BJ (cell line): ENCODE results near the gene NLRC3. TPM values are rescaled to one million over a fixed set of nuclear protein-coding genes. Genes with fewer than 3 reads are reported as not detected.

Experiments used
- CTCF ChIA-PET: fragments of 350-600 bp; formaldehyde crosslinking; extraction: SDS; loops from one replicate; lab custom pipeline; 2021; ENCODE audit warnings: antibody characterized with exemption, inconsistent platforms; lab: Yijun Ruan, JAX
- POLR2A ChIA-PET: fragments of 300-600 bp; sonication (Branson Sonifier 250); formaldehyde crosslinking; extraction: SDS; loops from one replicate; lab custom pipeline; 2021; ENCODE audit warnings: antibody characterized with exemption; lab: Charles Lee
- DNase-seq: peaks from one replicate; pipeline ENCODE4 v3.0.0-alpha.2; 2011; ENCODE audit warnings: low read depth
- H3K27me3 ChIP-seq: 2 replicates; pipeline ENCODE4 v1.6.0; 2011; ENCODE audit warnings: low read length; ENCODE audit not compliant: control insufficient read depth, insufficient read depth
- H3K36me3 ChIP-seq: 2 replicates; pipeline ENCODE4 v1.5.1; 2011; ENCODE audit warnings: low read length; ENCODE audit not compliant: control insufficient read depth, insufficient read depth
- H3K4me3 ChIP-seq: 2 replicates; pipeline ENCODE4 v1.5.1; 2011; ENCODE audit warnings: low read depth, mild to moderate bottlenecking, control low read depth, low read length
- CTCF ChIP-seq: IDR thresholded peaks from 2 replicates; pipeline ENCODE4 v1.5.1; 2011; ENCODE audit warnings: low read depth, mild to moderate bottlenecking, control low read depth, inconsistent platforms, low read length, moderate library complexity; ENCODE audit not compliant: insufficient read depth
- polyA plus RNA-seq: library from polyadenylated mRNA; depleted of rRNA; stranded (reverse); fragments of >200 nt; gene quantifications from 2 replicates; pipeline ENCODE4 v1.2.3, GENCODE V29; 2011

Gene NLRC3
- polyA plus RNA-seq, 1 experiment: not detected

GRCh38 chr16:3589991-3590701, 12.9 kb upstream of the NLRC3 start:
- POLR2A ChIA-PET: no interaction called here
- CTCF ChIA-PET: no interaction called here
- no peak for TF ChIP-seq CTCF
- Histone ChIP-seq H3K4me3 (no peak overlapping the region), H3K36me3 (0 out of 2 replicates have a peak, but pooled peaks cover 1% of the 10 kb centered on the region), H3K27me3 (no peaks in the 10 kb centered on the region)
- DNase-seq: no peak

GRCh38 chr16:3589441-3589921, 12.3 kb upstream of the NLRC3 start:
- no peak for DNase-seq
- CTCF ChIA-PET: no interaction called here
- TF ChIP-seq CTCF: no peak
- POLR2A ChIA-PET: no interaction called here
- Histone ChIP-seq H3K36me3 (0 out of 2 replicates have a peak, but pooled peaks cover 1% of the 10 kb centered on the region), H3K4me3 (no peak overlapping the region), H3K27me3 (no peaks in the 10 kb centered on the region)

- ChIA-PET CTCF (no interaction called here), POLR2A (no interaction called here)
- no peak for DNase-seq
- TF ChIP-seq CTCF: no peak
- Histone ChIP-seq H3K36me3 (0 out of 2 replicates have a peak, but pooled peaks cover 1% of the 10 kb centered on the region), H3K4me3 (no peak overlapping the region), H3K27me3 (no peaks in the 10 kb centered on the region)
These were observed 11.8 kb upstream of the NLRC3 start for GRCh38 chr16:3589001-3589400.

GRCh38 chr16:3587547-3588110, 10.4 kb upstream of the NLRC3 start:
- H3K27me3 ChIP-seq: no peaks in the 10 kb centered on the region
- no peak for DNase-seq
- ChIA-PET CTCF (no interaction called here), POLR2A (interaction anchor here (0.5 kb wide), 1 partner anchor 685 kb away, joined by 3 read pairs; the partner anchor contains the start of gene TFAP4)
- TF ChIP-seq CTCF: no peak
- H3K36me3 ChIP-seq: peaks cover 4% of the 10 kb centered on the region; the same call in 1 of the 2 replicates
- no peak overlapping the region for H3K4me3 ChIP-seq

- Histone ChIP-seq H3K27me3 (no peaks in the 10 kb centered on the region), H3K36me3 (peaks cover 5% of the 10 kb centered on the region; the same call in 1 of the 2 replicates), H3K4me3 (no peak overlapping the region)
- DNase-seq: no peak
- no peak for TF ChIP-seq CTCF
- CTCF ChIA-PET: no interaction called here
- POLR2A ChIA-PET: no interaction called here
These were observed 7.2 kb upstream of the NLRC3 start for GRCh38 chr16:3584412-3584811.
